ENCODE data around the gene PTPRZ1.

PTPRZ1 gene

GRCh38 chr7:121887634-121888033, 14.7 kb downstream of the PTPRZ1 start:
- WGBS, result 90% methylated on average over 6 of the region's 6 CpGs
- H3K4me1 ChIP-seq (ENCODE audit: control insufficient read depth, insufficient read depth, low read depth, low read length), result no peaks in the 10 kb centered on the region
- H4K91ac ChIP-seq (ENCODE audit: low read length), result no peak overlapping the region
- DNase-seq, result no peak
- H4K8ac ChIP-seq (ENCODE audit: low read length), result no peak overlapping the region
- no peak overlapping the region for H3K4me3 ChIP-seq (ENCODE audit: insufficient read depth in 1 of 2, low read depth in 1 of 2, low read length in 2 of 2)
- H2AK5ac ChIP-seq (ENCODE audit: low read length, severe bottlenecking), result no peak overlapping the region
- H3K36me3 ChIP-seq (ENCODE audit: control insufficient read depth in 1 of 2, insufficient read depth in 2 of 2, low read depth in 1 of 2, low read length in 2 of 2), result no peaks in the 10 kb centered on the region
- H3K23ac ChIP-seq (ENCODE audit: low read length in 2 of 2), result no peak overlapping the region
- H3K27ac ChIP-seq (ENCODE audit: low read length, poor library complexity, severe bottlenecking), result no peak overlapping the region
- H3K14ac ChIP-seq (ENCODE audit: low read length in 2 of 2), result no peak overlapping the region
- H2AFZ ChIP-seq (ENCODE audit: low read depth, low read length), result no peak overlapping the region
- no peak overlapping the region for H2BK15ac ChIP-seq (ENCODE audit: low read depth, poor library complexity, severe bottlenecking)
- no peaks in the 10 kb centered on the region for H3K27me3 ChIP-seq (ENCODE audit: control insufficient read depth in 1 of 2, insufficient read depth in 1 of 2, low read length in 2 of 2)
- H2BK12ac ChIP-seq (ENCODE audit: low read length in 2 of 2), result no peak overlapping the region
- no peak overlapping the region for H3K9ac ChIP-seq (ENCODE audit: low read length)
- no peak overlapping the region for H2BK5ac ChIP-seq (ENCODE audit: low read depth, low read length, poor library complexity, severe bottlenecking)
- no peak overlapping the region for H3K4ac ChIP-seq (ENCODE audit: low read depth in 1 of 2, low read length in 2 of 2)
- no peaks in the 10 kb centered on the region for H3K79me1 ChIP-seq (replicated peaks; ENCODE audit: low read length, poor library complexity, severe bottlenecking)
- H3K18ac ChIP-seq (ENCODE audit: low read depth in 1 of 2, low read length in 2 of 2), result no peak overlapping the region
- H3K9me3 ChIP-seq (ENCODE audit: control insufficient read depth, low read length), result no peaks in the 10 kb centered on the region
- no peak overlapping the region for H3K4me2 ChIP-seq (ENCODE audit: low read length, poor library complexity, severe bottlenecking)
- no peak overlapping the region for H2BK120ac ChIP-seq (ENCODE audit: low read depth, low read length)

- Histone ChIP-seq H3K27ac (ENCODE audit: low read length, poor library complexity, severe bottlenecking) (no peak overlapping the region), H3K14ac (ENCODE audit: low read length in 2 of 2) (no peak overlapping the region), H2BK15ac (ENCODE audit: low read depth, poor library complexity, severe bottlenecking) (no peak overlapping the region), H3K9ac (ENCODE audit: low read length) (no peak overlapping the region), H2AK5ac (ENCODE audit: low read length, severe bottlenecking) (no peak overlapping the region), H3K79me1 (replicated peaks; ENCODE audit: low read length, poor library complexity, severe bottlenecking) (no peaks in the 10 kb centered on the region), H3K36me3 (ENCODE audit: control insufficient read depth in 1 of 2, insufficient read depth in 2 of 2, low read depth in 1 of 2, low read length in 2 of 2) (no peaks in the 10 kb centered on the region), H3K27me3 (ENCODE audit: control insufficient read depth in 1 of 2, insufficient read depth in 1 of 2, low read length in 2 of 2) (no peaks in the 10 kb centered on the region), H3K4me1 (ENCODE audit: control insufficient read depth, insufficient read depth, low read depth, low read length) (no peaks in the 10 kb centered on the region), H2AFZ (ENCODE audit: low read depth, low read length) (no peak overlapping the region), H3K23ac (ENCODE audit: low read length in 2 of 2) (no peak overlapping the region), H3K4ac (ENCODE audit: low read depth in 1 of 2, low read length in 2 of 2) (no peak overlapping the region), H4K8ac (ENCODE audit: low read length) (no peak overlapping the region), H2BK120ac (ENCODE audit: low read depth, low read length) (no peak overlapping the region), H2BK12ac (ENCODE audit: low read length in 2 of 2) (no peak overlapping the region), H3K4me3 (ENCODE audit: insufficient read depth in 1 of 2, low read depth in 1 of 2, low read length in 2 of 2) (no peak overlapping the region), H3K9me3 (ENCODE audit: control insufficient read depth, low read length) (no peaks in the 10 kb centered on the region), H4K91ac (ENCODE audit: low read length) (no peak overlapping the region), H3K18ac (ENCODE audit: low read depth in 1 of 2, low read length in 2 of 2) (no peak overlapping the region), H3K4me2 (ENCODE audit: low read length, poor library complexity, severe bottlenecking) (no peak overlapping the region), H2BK5ac (ENCODE audit: low read depth, low read length, poor library complexity, severe bottlenecking) (no peak overlapping the region)
- no peak for DNase-seq
- WGBS, result 87% methylated on average over 2 of the region's 2 CpGs
These were observed 17.9 kb downstream of the PTPRZ1 start for GRCh38 chr7:121890833-121891232.

- H2AFZ ChIP-seq (ENCODE audit: low read depth, low read length), result no peak overlapping the region
- no peak overlapping the region for H3K4me3 ChIP-seq (ENCODE audit: insufficient read depth in 1 of 2, low read depth in 1 of 2, low read length in 2 of 2)
- no peak overlapping the region for H2BK5ac ChIP-seq (ENCODE audit: low read depth, low read length, poor library complexity, severe bottlenecking)
- H3K36me3 ChIP-seq (ENCODE audit: control insufficient read depth in 1 of 2, insufficient read depth in 2 of 2, low read depth in 1 of 2, low read length in 2 of 2), result no peaks in the 10 kb centered on the region
- no peak overlapping the region for H4K91ac ChIP-seq (ENCODE audit: low read length)
- H3K18ac ChIP-seq (ENCODE audit: low read depth in 1 of 2, low read length in 2 of 2), result no peak overlapping the region
- H2BK12ac ChIP-seq (ENCODE audit: low read length in 2 of 2), result no peak overlapping the region
- 100% methylated on average over 1 of the region's 2 CpGs for WGBS
- no peak overlapping the region for H2BK15ac ChIP-seq (ENCODE audit: low read depth, poor library complexity, severe bottlenecking)
- H3K9ac ChIP-seq (ENCODE audit: low read length), result no peak overlapping the region
- H3K23ac ChIP-seq (ENCODE audit: low read length in 2 of 2), result no peak overlapping the region
- no peak overlapping the region for H3K14ac ChIP-seq (ENCODE audit: low read length in 2 of 2)
- no peak overlapping the region for H3K4me2 ChIP-seq (ENCODE audit: low read length, poor library complexity, severe bottlenecking)
- no peaks in the 10 kb centered on the region for H3K9me3 ChIP-seq (ENCODE audit: control insufficient read depth, low read length)
- no peak overlapping the region for H2BK120ac ChIP-seq (ENCODE audit: low read depth, low read length)
- H3K79me1 ChIP-seq (replicated peaks; ENCODE audit: low read length, poor library complexity, severe bottlenecking), result no peaks in the 10 kb centered on the region
- H3K4ac ChIP-seq (ENCODE audit: low read depth in 1 of 2, low read length in 2 of 2), result no peak overlapping the region
- no peaks in the 10 kb centered on the region for H3K4me1 ChIP-seq (ENCODE audit: control insufficient read depth, insufficient read depth, low read depth, low read length)
- H2AK5ac ChIP-seq (ENCODE audit: low read length, severe bottlenecking), result no peak overlapping the region
- H3K27ac ChIP-seq (ENCODE audit: low read length, poor library complexity, severe bottlenecking), result no peak overlapping the region
- DNase-seq, result no peak
- no peak overlapping the region for H4K8ac ChIP-seq (ENCODE audit: low read length)
- H3K27me3 ChIP-seq (ENCODE audit: control insufficient read depth in 1 of 2, insufficient read depth in 1 of 2, low read length in 2 of 2), result no peaks in the 10 kb centered on the region
These were observed 18.8 kb downstream of the PTPRZ1 start for GRCh38 chr7:121891731-121892130.

GRCh38 chr7:121901026-121901425, 28.1 kb downstream of the PTPRZ1 start:
- no peak overlapping the region for H2BK12ac ChIP-seq (ENCODE audit: low read length in 2 of 2)
- H3K23ac ChIP-seq (ENCODE audit: low read length in 2 of 2), result no peak overlapping the region
- no peak overlapping the region for H3K27ac ChIP-seq (ENCODE audit: low read length, poor library complexity, severe bottlenecking)
- no peak overlapping the region for H3K4me3 ChIP-seq (ENCODE audit: insufficient read depth in 1 of 2, low read depth in 1 of 2, low read length in 2 of 2)
- DNase-seq, result no peak
- no peaks in the 10 kb centered on the region for H3K9me3 ChIP-seq (ENCODE audit: control insufficient read depth, low read length)
- H3K4me1 ChIP-seq (ENCODE audit: control insufficient read depth, insufficient read depth, low read depth, low read length), result no peaks in the 10 kb centered on the region
- no peak overlapping the region for H3K14ac ChIP-seq (ENCODE audit: low read length in 2 of 2)
- H4K91ac ChIP-seq (ENCODE audit: low read length), result no peak overlapping the region
- no peak overlapping the region for H2AFZ ChIP-seq (ENCODE audit: low read depth, low read length)
- no peak overlapping the region for H2BK15ac ChIP-seq (ENCODE audit: low read depth, poor library complexity, severe bottlenecking)
- H2BK120ac ChIP-seq (ENCODE audit: low read depth, low read length), result no peak overlapping the region
- H3K4ac ChIP-seq (ENCODE audit: low read depth in 1 of 2, low read length in 2 of 2), result no peak overlapping the region
- H4K8ac ChIP-seq (ENCODE audit: low read length), result no peak overlapping the region
- no peaks in the 10 kb centered on the region for H3K27me3 ChIP-seq (ENCODE audit: control insufficient read depth in 1 of 2, insufficient read depth in 1 of 2, low read length in 2 of 2)
- no peaks in the 10 kb centered on the region for H3K79me1 ChIP-seq (replicated peaks; ENCODE audit: low read length, poor library complexity, severe bottlenecking)
- H3K9ac ChIP-seq (ENCODE audit: low read length), result no peak overlapping the region
- H3K4me2 ChIP-seq (ENCODE audit: low read length, poor library complexity, severe bottlenecking), result no peak overlapping the region
- H3K18ac ChIP-seq (ENCODE audit: low read depth in 1 of 2, low read length in 2 of 2), result no peak overlapping the region
- no peaks in the 10 kb centered on the region for H3K36me3 ChIP-seq (ENCODE audit: control insufficient read depth in 1 of 2, insufficient read depth in 2 of 2, low read depth in 1 of 2, low read length in 2 of 2)
- no CpG with 5 or more reads among the region's 2 CpGs for WGBS
- no peak overlapping the region for H2BK5ac ChIP-seq (ENCODE audit: low read depth, low read length, poor library complexity, severe bottlenecking)
- H2AK5ac ChIP-seq (ENCODE audit: low read length, severe bottlenecking), result no peak overlapping the region
